ENCODE measurements around the gene TBC1D14.

- TF ChIP-seq, protein P1, sequence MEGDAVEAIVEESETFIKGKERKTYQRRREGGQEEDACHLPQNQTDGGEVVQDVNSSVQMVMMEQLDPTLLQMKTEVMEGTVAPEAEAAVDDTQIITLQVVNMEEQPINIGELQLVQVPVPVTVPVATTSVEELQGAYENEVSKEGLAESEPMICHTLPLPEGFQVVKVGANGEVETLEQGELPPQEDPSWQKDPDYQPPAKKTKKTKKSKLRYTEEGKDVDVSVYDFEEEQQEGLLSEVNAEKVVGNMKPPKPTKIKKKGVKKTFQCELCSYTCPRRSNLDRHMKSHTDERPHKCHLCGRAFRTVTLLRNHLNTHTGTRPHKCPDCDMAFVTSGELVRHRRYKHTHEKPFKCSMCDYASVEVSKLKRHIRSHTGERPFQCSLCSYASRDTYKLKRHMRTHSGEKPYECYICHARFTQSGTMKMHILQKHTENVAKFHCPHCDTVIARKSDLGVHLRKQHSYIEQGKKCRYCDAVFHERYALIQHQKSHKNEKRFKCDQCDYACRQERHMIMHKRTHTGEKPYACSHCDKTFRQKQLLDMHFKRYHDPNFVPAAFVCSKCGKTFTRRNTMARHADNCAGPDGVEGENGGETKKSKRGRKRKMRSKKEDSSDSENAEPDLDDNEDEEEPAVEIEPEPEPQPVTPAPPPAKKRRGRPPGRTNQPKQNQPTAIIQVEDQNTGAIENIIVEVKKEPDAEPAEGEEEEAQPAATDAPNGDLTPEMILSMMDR (conservative IDR thresholded peaks at IDR 0.05): no peak; the same call in 1 of the 2 replicates
- TF ChIP-seq ZFX (IDR thresholded peaks at IDR 0.05): no peak
Measured at GRCh38 chr4:6917461-6918271, 8.0 kb downstream of the TBC1D14 start.
